Stimulated activated memory B cell treated with anti-CD40 and anti-IgM and Interleukin-4, amounts not matched to agents 10 μg/mL and 1 μg/mL and 100 μg/mL, for 72 hours (primary cell): ENCODE results near the gene CTNNA3.

Experiments
- ATAC-seq: fragments of 150-1000 bp; cut with Tn5 transposase; 2 replicates; pipeline ENCODE4 v1.10.0; 2021
- H3K27ac Mint-ChIP-seq: one replicate; pipeline ENCODE4 v1.8.0; 2022; ENCODE audit warnings: mild to moderate bottlenecking, mixed read lengths
- H3K27me3 Mint-ChIP-seq: one replicate; pipeline ENCODE4 v1.8.0; 2022; ENCODE audit warnings: mixed read lengths
- H3K36me3 Mint-ChIP-seq: one replicate; pipeline ENCODE4 v1.8.0; 2022; ENCODE audit warnings: mixed read lengths
- H3K4me1 Mint-ChIP-seq: one replicate; pipeline ENCODE4 v1.8.0; 2022; ENCODE audit warnings: mixed read lengths
- H3K4me3 Mint-ChIP-seq: one replicate; pipeline ENCODE4 v1.8.0; 2022; ENCODE audit warnings: mild to moderate bottlenecking, moderate library complexity, mixed read lengths
- H3K9me3 Mint-ChIP-seq: one replicate; pipeline ENCODE4 v1.8.0; 2022; ENCODE audit warnings: mixed read lengths

Gene CTNNA3

DNA sequence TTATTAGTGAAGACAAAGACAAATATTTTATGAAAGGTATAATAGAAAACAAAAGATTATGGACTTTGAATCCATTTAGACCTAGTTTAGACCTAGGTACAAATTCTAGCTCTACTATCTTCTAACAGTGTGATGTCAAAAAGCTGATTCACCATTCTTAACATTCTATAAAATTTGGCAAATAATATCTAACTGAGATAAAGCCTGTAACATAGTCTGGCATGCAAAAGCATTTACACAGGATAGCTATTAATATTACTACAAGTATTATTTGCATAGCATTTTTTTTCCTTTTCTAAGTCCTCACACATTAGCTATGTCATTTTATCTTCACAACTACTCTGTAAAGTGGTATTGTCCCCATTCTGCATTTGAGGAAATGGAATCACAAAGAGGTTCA, 949.7 kb downstream of the CTNNA3 start:
- Mint-ChIP-seq H3K27me3 (no peaks in the 10 kb centered on the region), H3K4me1 (no peaks in the 10 kb centered on the region), H3K4me3 (no peak overlapping the region), H3K27ac (no peak overlapping the region), H3K9me3 (peaks cover 3% of the 10 kb centered on the region), H3K36me3 (no peaks in the 10 kb centered on the region)
- ATAC-seq = no peak

DNA sequence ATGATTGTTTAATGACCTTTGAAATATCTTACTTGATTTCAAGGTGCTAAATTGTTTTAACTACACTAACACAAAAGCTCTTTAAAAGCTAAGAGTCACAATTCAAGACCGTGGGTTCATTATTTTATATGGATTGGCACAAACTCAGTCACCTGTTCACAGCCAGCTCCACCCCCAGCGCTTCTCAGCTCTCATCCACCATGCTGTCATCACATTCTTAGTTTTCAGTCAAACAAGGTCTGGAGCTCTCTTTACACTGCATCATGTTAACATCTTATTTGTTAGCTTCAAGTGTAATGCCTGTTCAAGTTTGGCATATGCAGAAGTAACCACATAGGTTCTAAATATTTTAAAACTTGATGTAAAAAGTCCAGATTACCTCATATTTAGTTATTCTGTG, 951.1 kb downstream of the CTNNA3 start:
- no peaks in the 10 kb centered on the region for H3K4me1 Mint-ChIP-seq
- peaks cover 3% of the 10 kb centered on the region for H3K9me3 Mint-ChIP-seq
- H3K36me3 Mint-ChIP-seq = no peaks in the 10 kb centered on the region

DNA sequence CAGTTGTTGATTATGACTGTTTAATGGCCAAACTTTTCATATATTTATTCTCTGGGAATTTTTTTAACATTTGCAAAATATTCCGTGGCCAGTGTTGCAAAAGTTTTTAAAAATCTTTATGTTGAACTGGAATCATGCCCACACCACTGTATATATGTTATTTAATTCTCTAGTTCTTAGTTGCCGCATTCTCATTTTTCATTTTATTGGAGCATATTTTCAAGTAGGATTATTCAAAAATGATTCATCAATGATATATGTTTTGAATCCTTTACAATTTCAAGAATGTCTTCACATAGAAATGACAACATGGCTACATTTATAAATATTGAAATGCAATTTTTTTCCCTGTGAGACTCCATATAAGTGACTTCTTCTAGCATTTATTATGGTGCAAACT, 958.8 kb downstream of the CTNNA3 start:
- Mint-ChIP-seq H3K36me3 (no peaks in the 10 kb centered on the region), H3K9me3 (peaks cover 10% of the 10 kb centered on the region), H3K4me3 (no peak overlapping the region), H3K27ac (no peak overlapping the region), H3K4me1 (no peaks in the 10 kb centered on the region), H3K27me3 (no peaks in the 10 kb centered on the region)
- no peak for ATAC-seq

More for the DNA sequence above, 951.1 kb downstream of the CTNNA3 start:
- Mint-ChIP-seq H3K4me3 (no peak overlapping the region), H3K27ac (no peak overlapping the region), H3K27me3 (no peaks in the 10 kb centered on the region)
- no peak for ATAC-seq

DNA sequence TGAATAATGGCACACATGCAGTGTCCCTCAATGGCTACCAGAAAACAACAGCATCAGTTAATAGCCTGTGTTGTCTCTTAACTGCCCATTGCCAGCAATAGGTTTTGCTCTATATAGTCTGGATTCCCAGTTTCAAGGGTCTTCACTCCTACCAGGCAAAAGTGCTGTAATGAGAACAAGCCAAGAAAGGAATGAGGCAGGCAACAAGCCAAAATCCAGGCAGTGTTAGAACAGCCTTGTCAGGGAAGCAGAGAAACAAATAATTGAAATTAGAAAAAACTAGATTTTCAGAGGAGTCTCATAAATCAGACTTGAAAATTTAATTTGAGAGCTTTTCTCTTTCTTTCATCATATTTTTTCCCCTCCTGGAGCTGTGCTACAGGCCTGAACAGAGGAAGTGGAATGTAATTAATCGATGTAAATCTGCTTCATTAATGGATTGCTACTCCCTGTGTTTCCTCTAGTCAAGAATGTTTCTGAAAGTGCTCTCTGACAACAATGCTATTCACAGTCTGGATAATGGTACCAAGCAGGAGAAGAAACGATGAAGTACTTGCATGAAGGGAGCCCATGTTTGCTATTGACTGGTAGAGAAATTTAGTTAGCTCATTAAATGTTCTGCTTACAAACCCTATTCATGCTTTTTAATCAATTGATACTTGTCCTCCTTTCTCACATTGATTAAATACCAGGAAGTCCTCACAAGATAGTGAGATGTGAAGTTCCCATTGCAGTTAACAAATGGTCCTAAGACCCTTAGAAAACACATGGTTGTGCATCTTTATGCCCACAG, 972.2 kb downstream of the CTNNA3 start:
- Mint-ChIP-seq H3K27ac (no peak overlapping the region), H3K9me3 (no peaks in the 10 kb centered on the region), H3K4me1 (no peaks in the 10 kb centered on the region), H3K4me3 (no peak overlapping the region), H3K27me3 (no peaks in the 10 kb centered on the region), H3K36me3 (no peaks in the 10 kb centered on the region)
- ATAC-seq = no peak

DNA sequence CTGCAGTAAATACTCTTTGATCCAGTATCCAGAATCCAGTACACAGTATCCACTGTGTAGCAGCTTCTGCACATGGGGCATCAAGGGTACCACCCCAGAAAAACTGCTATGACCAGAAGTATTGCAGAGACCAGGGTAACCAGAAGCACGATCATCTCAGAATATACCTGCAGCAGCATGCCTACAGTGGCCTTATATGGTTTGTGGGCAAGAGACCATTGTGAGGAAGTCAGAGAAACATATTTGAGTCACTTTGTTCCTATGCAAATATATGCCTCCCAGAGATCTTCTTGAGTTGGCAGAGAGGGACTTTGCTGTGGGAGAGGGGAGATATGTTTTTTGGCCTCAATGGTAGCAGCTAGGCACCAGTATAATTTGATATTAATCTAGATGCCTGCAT, 976.5 kb downstream of the CTNNA3 start:
- no peak for ATAC-seq
- Mint-ChIP-seq H3K36me3 (no peaks in the 10 kb centered on the region), H3K4me1 (no peaks in the 10 kb centered on the region), H3K27me3 (no peaks in the 10 kb centered on the region), H3K9me3 (no peaks in the 10 kb centered on the region), H3K4me3 (no peak overlapping the region), H3K27ac (no peak overlapping the region)

DNA sequence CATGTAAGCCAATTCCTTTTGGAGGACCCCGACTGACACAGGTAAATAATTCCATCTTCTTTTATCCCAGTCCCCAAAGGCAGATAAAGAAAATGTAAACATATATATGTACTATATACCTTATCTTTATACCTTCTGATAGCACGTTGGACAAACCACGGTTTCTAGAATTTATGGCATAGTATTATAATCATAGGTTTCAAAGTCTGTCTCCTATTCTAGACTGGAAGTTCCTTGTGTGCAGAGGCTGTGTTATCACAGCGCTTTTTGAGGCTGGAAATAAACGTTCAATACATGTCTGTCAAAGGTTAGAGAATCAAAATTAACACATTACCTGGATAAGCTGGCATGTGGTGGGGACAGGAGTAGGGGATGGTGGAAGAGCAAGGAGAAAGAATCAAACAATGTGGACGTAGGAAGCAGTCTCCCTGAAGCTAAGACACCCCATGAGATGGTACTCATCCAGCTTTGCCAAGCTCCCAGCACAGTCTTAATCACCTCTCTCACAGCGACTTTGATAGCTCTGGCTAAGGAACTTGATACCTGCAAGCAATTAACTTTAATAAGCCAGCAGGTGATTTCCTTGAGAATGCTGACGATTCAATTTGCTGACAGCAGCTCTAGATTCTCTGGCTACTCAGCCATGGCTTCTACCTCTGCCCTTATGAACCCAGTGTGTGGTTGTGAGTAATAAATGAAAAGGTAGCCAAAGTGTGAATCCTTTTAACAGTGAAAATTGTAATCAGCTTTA, 978.6 kb downstream of the CTNNA3 start:
- no peak for ATAC-seq
- Mint-ChIP-seq H3K36me3 (no peaks in the 10 kb centered on the region), H3K27ac (no peak overlapping the region), H3K4me3 (no peak overlapping the region), H3K4me1 (no peaks in the 10 kb centered on the region), H3K9me3 (no peaks in the 10 kb centered on the region), H3K27me3 (no peaks in the 10 kb centered on the region)

DNA sequence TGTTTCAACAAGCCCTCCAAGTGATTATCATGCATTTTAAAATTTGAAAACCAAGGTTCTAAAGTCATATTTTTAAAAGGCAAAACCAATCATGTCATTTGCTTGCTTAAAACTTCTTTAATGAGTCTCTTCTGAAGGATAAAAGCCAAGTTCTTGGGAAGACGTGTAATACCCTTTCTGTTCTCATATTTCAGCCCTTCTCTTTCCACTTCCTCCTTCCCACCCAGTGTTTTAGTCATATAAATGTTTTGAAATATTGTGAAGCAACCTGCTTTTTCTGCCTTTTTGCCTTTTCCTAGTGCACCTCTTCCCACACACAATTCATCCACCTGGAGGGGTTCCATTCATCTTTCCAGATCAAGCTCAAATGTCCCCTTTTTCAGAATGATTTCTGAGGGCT, 981.3 kb downstream of the CTNNA3 start:
- ATAC-seq = no peak
- H3K4me1 Mint-ChIP-seq = no peaks in the 10 kb centered on the region
- H3K9me3 Mint-ChIP-seq = no peaks in the 10 kb centered on the region
- H3K27ac Mint-ChIP-seq = no peak overlapping the region
- no peaks in the 10 kb centered on the region for H3K27me3 Mint-ChIP-seq
- no peaks in the 10 kb centered on the region for H3K36me3 Mint-ChIP-seq
- no peak overlapping the region for H3K4me3 Mint-ChIP-seq

DNA sequence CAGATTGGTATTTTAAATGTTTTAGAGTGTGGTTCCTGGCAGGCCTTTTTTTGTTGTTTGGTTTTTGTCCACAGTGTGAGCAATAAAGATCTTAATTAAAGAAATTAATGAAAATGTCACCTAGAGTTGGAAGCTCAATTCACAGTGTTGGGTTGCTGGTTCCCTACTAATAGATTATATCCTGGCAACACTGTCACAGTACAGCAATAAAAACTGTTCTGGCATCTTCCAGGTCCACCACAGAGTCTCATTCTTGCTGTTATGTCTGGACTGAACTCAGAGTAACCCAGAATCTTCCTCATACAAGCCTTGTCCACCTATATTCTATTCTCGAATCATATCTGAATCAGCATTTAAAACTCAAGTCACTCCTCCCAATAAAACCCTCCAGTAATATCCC, 982.6 kb downstream of the CTNNA3 start:
- H3K9me3 Mint-ChIP-seq = no peaks in the 10 kb centered on the region
- H3K27me3 Mint-ChIP-seq = no peaks in the 10 kb centered on the region
- no peak overlapping the region for H3K27ac Mint-ChIP-seq
- ATAC-seq = no peak
- H3K36me3 Mint-ChIP-seq = no peaks in the 10 kb centered on the region
- H3K4me1 Mint-ChIP-seq = no peaks in the 10 kb centered on the region
- no peak overlapping the region for H3K4me3 Mint-ChIP-seq

DNA sequence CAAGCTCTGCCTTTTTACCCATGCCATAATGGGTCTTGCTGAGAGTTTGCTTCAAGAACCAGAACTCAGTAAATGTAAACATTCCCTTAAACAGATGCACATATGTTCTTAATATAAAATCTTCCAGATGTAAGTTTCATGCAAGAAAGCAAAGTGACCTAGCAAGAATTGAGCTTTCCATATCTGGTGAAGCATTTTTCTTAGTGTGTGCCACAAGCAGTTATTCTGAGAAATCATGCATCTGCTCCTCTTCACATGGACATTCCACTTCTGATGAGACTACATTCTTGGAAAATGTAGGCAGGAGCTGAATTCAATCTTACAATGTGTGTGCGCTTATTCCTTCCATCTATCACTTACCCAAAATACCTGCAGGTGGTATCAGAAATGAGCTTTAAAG, 997.9 kb downstream of the CTNNA3 start:
- Mint-ChIP-seq H3K4me3 (no peak overlapping the region), H3K27ac (no peak overlapping the region), H3K9me3 (peaks cover under 1% of the 10 kb centered on the region), H3K4me1 (no peaks in the 10 kb centered on the region), H3K27me3 (no peaks in the 10 kb centered on the region), H3K36me3 (no peaks in the 10 kb centered on the region)
- no peak for ATAC-seq

DNA sequence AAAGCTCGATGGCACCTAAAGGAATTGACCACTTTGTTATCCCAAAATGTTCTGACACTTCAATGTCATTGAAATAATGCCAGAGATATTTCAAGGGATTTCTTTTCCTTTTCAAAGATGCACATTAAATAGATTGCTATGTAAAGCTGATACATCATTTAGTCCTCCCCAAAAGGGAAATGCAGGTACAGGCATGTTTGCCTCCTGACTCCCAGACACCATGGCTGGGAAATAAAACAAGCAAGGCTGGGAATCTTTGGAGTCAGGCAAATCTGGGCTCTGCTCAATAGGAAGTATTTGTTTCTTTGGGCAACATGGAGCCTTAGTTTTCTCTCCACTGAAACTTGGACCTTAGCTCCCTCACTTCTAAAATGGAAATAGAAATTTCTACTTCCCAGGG, 1000.9 kb downstream of the CTNNA3 start:
- Mint-ChIP-seq H3K9me3 (peaks cover 3% of the 10 kb centered on the region), H3K4me1 (no peaks in the 10 kb centered on the region), H3K27ac (no peak overlapping the region), H3K27me3 (no peaks in the 10 kb centered on the region), H3K36me3 (no peaks in the 10 kb centered on the region), H3K4me3 (no peak overlapping the region)
- no peak for ATAC-seq

DNA sequence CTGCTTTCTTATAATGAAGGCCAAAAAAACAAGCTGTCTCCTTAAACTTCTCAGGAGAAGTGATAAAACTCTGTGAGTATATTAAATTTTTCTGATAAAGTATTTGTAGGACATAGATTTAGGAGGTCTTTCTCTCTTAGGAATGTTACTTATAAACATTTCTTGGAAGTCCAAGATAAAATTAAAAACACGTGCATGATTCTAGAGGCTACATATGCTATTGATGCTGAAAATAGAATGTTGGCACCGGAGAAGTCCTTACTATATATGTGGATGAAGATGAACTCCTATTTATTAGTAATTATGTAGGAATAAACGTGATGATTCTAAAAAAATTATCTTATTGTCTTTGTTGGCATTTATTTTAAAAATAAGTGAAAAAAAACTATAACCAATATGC, 1011.4 kb downstream of the CTNNA3 start:
- no peaks in the 10 kb centered on the region for H3K36me3 Mint-ChIP-seq
- ATAC-seq = no peak
- no peaks in the 10 kb centered on the region for H3K27me3 Mint-ChIP-seq
- H3K4me3 Mint-ChIP-seq = no peak overlapping the region
- no peaks in the 10 kb centered on the region for H3K4me1 Mint-ChIP-seq
- peaks cover 1% of the 10 kb centered on the region for H3K9me3 Mint-ChIP-seq
- no peak overlapping the region for H3K27ac Mint-ChIP-seq

DNA sequence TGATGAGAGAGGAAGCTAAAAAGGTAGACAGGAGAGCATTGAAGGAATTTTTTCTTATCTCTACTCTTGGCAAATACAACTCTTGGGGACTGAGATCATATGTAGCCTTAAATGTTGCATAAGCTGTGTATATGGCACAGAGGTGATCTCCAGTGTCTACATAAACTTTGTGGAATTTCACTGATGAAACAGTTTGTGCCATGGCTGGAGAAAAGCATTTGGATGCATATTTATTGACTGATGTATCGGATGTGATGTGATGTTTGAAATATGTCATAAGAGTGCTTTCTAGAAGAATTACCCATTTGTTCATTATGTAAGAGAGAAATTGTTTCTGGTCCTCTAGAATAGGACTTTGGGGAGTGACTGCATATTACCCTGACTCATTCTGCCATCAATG, 1015.1 kb downstream of the CTNNA3 start:
- ATAC-seq = no peak
- Mint-ChIP-seq H3K27me3 (no peaks in the 10 kb centered on the region), H3K4me3 (no peak overlapping the region), H3K36me3 (no peaks in the 10 kb centered on the region), H3K27ac (no peak overlapping the region), H3K4me1 (no peaks in the 10 kb centered on the region), H3K9me3 (peaks cover 8% of the 10 kb centered on the region)

DNA sequence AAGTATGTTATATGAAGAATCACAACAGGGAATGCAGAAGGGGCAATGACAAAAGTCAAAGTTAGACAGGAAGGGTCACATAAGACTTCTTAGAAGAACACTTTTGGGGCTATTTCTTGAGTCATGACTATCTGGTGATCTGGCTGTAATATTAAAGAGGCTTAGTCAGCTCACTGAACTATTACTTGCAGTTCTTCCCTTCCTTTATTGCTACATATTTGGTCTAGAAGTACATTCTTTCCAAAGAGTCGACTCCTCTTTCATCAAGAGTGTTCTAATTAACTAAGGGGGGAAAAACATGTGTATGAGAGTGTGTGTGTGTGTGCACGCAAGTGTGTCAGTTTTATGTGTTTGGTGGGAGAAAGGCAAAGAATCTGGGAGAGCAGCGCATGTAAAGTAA, 1017.5 kb downstream of the CTNNA3 start:
- no peaks in the 10 kb centered on the region for H3K4me1 Mint-ChIP-seq

DNA sequence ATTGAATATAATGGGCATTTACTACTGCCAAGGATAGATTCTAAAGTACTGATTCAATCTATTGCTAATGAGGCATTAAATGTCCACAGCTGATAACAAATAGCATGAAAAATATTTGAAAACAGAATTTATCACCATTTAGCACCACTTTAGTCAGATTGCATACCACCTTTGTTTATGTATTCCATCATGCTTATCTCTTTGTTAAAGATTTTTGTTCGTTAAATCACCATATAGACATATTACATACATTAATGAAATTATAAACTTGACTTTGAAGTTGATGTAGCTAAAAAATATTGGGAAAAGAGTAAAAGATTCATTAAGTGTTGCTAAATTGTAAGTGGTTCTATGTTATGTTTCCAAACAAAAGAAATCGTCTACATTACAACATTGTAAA, 1022.9 kb downstream of the CTNNA3 start:
- Mint-ChIP-seq H3K27ac (no peak overlapping the region), H3K9me3 (peaks cover 4% of the 10 kb centered on the region), H3K36me3 (no peaks in the 10 kb centered on the region), H3K4me1 (no peaks in the 10 kb centered on the region), H3K4me3 (no peak overlapping the region), H3K27me3 (no peaks in the 10 kb centered on the region)
- no peak for ATAC-seq

More for the DNA sequence above, 1017.5 kb downstream of the CTNNA3 start:
- H3K27ac Mint-ChIP-seq = no peak overlapping the region
- no peak overlapping the region for H3K4me3 Mint-ChIP-seq
- H3K9me3 Mint-ChIP-seq = peaks cover 8% of the 10 kb centered on the region
- H3K27me3 Mint-ChIP-seq = no peaks in the 10 kb centered on the region
- H3K36me3 Mint-ChIP-seq = no peaks in the 10 kb centered on the region
- ATAC-seq = no peak

DNA sequence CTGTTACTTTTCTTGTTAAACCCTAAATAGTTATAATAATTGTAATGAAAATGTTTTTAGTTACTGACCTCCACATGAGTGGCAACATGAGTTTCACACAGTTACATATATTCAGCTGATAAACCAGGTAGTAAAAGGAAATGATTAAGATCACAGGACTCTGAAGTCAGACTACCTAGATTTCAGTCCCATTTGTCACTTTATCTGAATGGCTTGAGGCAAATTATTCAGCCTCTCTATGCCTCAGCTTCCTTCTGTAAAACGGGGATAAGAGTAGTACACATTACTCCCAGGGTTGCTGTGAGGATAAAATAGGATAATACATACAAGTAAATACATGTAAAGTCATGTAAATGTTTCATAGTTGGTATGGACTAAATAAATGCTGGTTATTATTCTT, 1024.4 kb downstream of the CTNNA3 start:
- Mint-ChIP-seq H3K27me3 (no peaks in the 10 kb centered on the region), H3K4me1 (no peaks in the 10 kb centered on the region), H3K9me3 (no peaks in the 10 kb centered on the region), H3K4me3 (no peak overlapping the region), H3K36me3 (no peaks in the 10 kb centered on the region), H3K27ac (no peak overlapping the region)
- ATAC-seq = no peak

DNA sequence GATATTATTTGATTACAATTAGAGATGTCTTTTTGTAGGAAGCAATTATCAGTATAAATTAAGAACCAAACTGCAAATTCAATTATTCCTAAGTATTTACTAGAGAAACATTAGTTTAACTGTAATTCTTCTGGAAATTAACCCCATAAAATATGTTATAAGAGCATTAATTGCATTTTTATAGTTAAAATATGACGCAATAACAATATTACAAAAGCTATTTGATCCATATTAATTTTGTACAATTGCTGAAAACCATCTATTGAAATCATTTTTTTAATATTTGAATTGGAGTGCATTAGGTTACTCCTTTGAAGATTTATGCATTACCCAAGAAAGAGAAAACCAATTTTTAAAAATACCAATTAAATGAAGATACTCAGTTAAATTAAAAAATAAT, 1024.9 kb downstream of the CTNNA3 start:
- Mint-ChIP-seq H3K36me3 (no peaks in the 10 kb centered on the region), H3K9me3 (no peaks in the 10 kb centered on the region), H3K4me1 (no peaks in the 10 kb centered on the region), H3K27me3 (no peaks in the 10 kb centered on the region), H3K4me3 (no peak overlapping the region), H3K27ac (no peak overlapping the region)
- ATAC-seq = no peak
